Fibroblast of skin of left quadriceps (primary cell): Measurements from ENCODE around the gene NUP37.
"Not testable (repeated sequence)": the region's sequence is repeated elsewhere in the genome, so short reads cannot be mapped to it uniquely, and the experiment has no call there.

Source experiments
- DNase-seq, 2 experiments: peaks; one replicate each; pipeline ENCODE4 v3.0.0-alpha.2; 2013; ENCODE audit warnings: low read depth in 2 of 2

The NUP37 gene

GRCh38 chr12:102093319-102093718, 26.6 kb downstream of the NUP37 start:
- peak; percentile 14 to 17 for DNase-seq

GRCh38 chr12:102089228-102089835, 30.6 kb downstream of the NUP37 start:
- not testable (repeated sequence) for DNase-seq

- no peak for DNase-seq
Measured at GRCh38 chr12:102080842-102081241, 39.1 kb downstream of the NUP37 start.

- not testable (repeated sequence) for DNase-seq
Measured at GRCh38 chr12:102072092-102072491, 47.8 kb downstream of the NUP37 start.

- no peak for DNase-seq
Measured at GRCh38 chr12:102069707-102070106, 50.2 kb downstream of the NUP37 start.

- peak; percentile 31 to 38 for DNase-seq
Measured at GRCh38 chr12:102067574-102068258, 52.2 kb downstream of the NUP37 start.

- no peak for DNase-seq
Measured at GRCh38 chr12:102064476-102064875, 55.4 kb downstream of the NUP37 start.

GRCh38 chr12:102063069-102063468, 56.8 kb downstream of the NUP37 start:
- DNase-seq: no peak

- DNase-seq: no peak
Measured at GRCh38 chr12:102062419-102062806, 57.5 kb downstream of the NUP37 start.

- peak; percentile 84 to 87 for DNase-seq
Measured at GRCh38 chr12:102061560-102062418, 58.1 kb downstream of the NUP37 start, which contains the start of gene WASHC3. WASHC3 (minus strand) TSS chr12:102061991; CDS start chr12:102061962, 29 bp downstream.

- no peak for DNase-seq
Measured at GRCh38 chr12:102061096-102061559, 58.8 kb downstream of the NUP37 start.

GRCh38 chr12:102059343-102059742, 60.6 kb downstream of the NUP37 start:
- DNase-seq: no peak

- no peak for DNase-seq
Measured at GRCh38 chr12:102054345-102054744, 65.6 kb downstream of the NUP37 start.

GRCh38 chr12:102053062-102053349, 66.9 kb downstream of the NUP37 start:
- no peak for DNase-seq

- no peak for DNase-seq
Measured at GRCh38 chr12:102052192-102053061, 67.5 kb downstream of the NUP37 start.

- DNase-seq: no peak
Measured at GRCh38 chr12:102051431-102051965, 68.4 kb downstream of the NUP37 start.

- DNase-seq: no peak
Measured at GRCh38 chr12:102050660-102051430, 69.1 kb downstream of the NUP37 start.

GRCh38 chr12:102043928-102044327, 76.0 kb downstream of the NUP37 start:
- no peak for DNase-seq

- DNase-seq: peak in 1 of 2 experiments; percentile 1
Measured at GRCh38 chr12:102033991-102034745, 85.7 kb downstream of the NUP37 start.

GRCh38 chr12:102031852-102032251, 88.1 kb downstream of the NUP37 start:
- no peak for DNase-seq
